Measurements from ENCODE around the gene CKM.

CKM gene

GRCh38 chr19:45275370-45275971, 47.2 kb downstream of the CKM start:
- TF ChIP-seq SIN3A (IDR thresholded peaks at IDR 0.05; ENCODE audit: borderline replicate concordance, insufficient read depth, low read length) (no peak), POLR2AphosphoS5 (IDR thresholded peaks at IDR 0.05; ENCODE audit: low read depth, low read length) (no peak), REST (IDR thresholded peaks at IDR 0.05; ENCODE audit: insufficient read depth in 1 of 2, low read depth in 2 of 2, low read length in 2 of 2) (no peak), FOXP2 (optimal IDR thresholded peaks at IDR 0.05; ENCODE audit: borderline replicate concordance, extremely low read depth, extremely low read length, insufficient read depth) (no peak), TAF1 (IDR thresholded peaks at IDR 0.05; ENCODE audit: borderline replicate concordance, insufficient read depth, low read length) (no peak)

GRCh38 chr19:45273521-45273855, 49.2 kb downstream of the CKM start:
- no peak for TF ChIP-seq TAF1 (IDR thresholded peaks at IDR 0.05; ENCODE audit: borderline replicate concordance, insufficient read depth, low read length)
- TF ChIP-seq SIN3A (IDR thresholded peaks at IDR 0.05; ENCODE audit: borderline replicate concordance, insufficient read depth, low read length) = no peak
- no peak for TF ChIP-seq POLR2AphosphoS5 (IDR thresholded peaks at IDR 0.05; ENCODE audit: low read depth, low read length)
- no peak for TF ChIP-seq REST (IDR thresholded peaks at IDR 0.05; ENCODE audit: insufficient read depth in 1 of 2, low read depth in 2 of 2, low read length in 2 of 2)
- no peak for TF ChIP-seq FOXP2 (optimal IDR thresholded peaks at IDR 0.05; ENCODE audit: borderline replicate concordance, extremely low read depth, extremely low read length, insufficient read depth)

- TF ChIP-seq FOXP2 (optimal IDR thresholded peaks at IDR 0.05; ENCODE audit: borderline replicate concordance, extremely low read depth, extremely low read length, insufficient read depth) (no peak), SIN3A (IDR thresholded peaks at IDR 0.05; ENCODE audit: borderline replicate concordance, insufficient read depth, low read length) (no peak), TAF1 (IDR thresholded peaks at IDR 0.05; ENCODE audit: borderline replicate concordance, insufficient read depth, low read length) (no peak), REST (IDR thresholded peaks at IDR 0.05; ENCODE audit: insufficient read depth in 1 of 2, low read depth in 2 of 2, low read length in 2 of 2) (no peak), POLR2AphosphoS5 (IDR thresholded peaks at IDR 0.05; ENCODE audit: low read depth, low read length) (no peak)
Measured at GRCh38 chr19:45271735-45272108, 51.0 kb downstream of the CKM start.

GRCh38 chr19:45271098-45271734, 51.5 kb downstream of the CKM start:
- no peak for TF ChIP-seq TAF1 (IDR thresholded peaks at IDR 0.05; ENCODE audit: borderline replicate concordance, insufficient read depth, low read length)
- no peak for TF ChIP-seq REST (IDR thresholded peaks at IDR 0.05; ENCODE audit: insufficient read depth in 1 of 2, low read depth in 2 of 2, low read length in 2 of 2)
- no peak for TF ChIP-seq FOXP2 (optimal IDR thresholded peaks at IDR 0.05; ENCODE audit: borderline replicate concordance, extremely low read depth, extremely low read length, insufficient read depth)
- no peak for TF ChIP-seq POLR2AphosphoS5 (IDR thresholded peaks at IDR 0.05; ENCODE audit: low read depth, low read length)
- no peak for TF ChIP-seq SIN3A (IDR thresholded peaks at IDR 0.05; ENCODE audit: borderline replicate concordance, insufficient read depth, low read length)
